Stimulated activated CD4-positive, alpha-beta T cell treated with anti-CD3 and anti-CD28 coated beads, Interleukin-4, amount 100 ng/mL, for 24 hours (primary cell): ENCODE measurements around the gene MRPL16.

Experiments used
- DNase-seq: peaks from one replicate; pipeline ENCODE4 v3.0.0-alpha.2; 2020

Gene MRPL16

DNA sequence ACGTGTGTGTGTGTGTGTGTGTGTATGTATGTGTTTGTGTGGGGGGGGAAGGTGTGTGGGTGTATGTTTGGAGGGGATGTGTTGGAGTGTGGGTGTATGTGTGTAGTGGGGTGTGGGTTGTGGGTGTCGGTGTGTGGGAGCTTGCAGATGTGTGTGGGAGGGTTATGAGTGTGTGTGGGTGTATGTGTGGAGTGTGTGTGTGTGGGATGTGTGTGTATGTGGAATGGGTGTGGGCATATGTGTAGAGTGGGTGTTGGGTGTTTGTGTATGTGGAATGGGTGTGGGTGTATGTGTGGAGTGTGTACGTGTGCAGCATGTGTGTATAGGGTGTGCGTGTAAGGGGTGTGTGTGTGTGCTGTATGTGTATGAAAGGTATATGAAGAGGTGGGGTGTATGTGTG is 40.8 kb downstream of the MRPL16 start:
- DNase-seq, result no peak

DNA sequence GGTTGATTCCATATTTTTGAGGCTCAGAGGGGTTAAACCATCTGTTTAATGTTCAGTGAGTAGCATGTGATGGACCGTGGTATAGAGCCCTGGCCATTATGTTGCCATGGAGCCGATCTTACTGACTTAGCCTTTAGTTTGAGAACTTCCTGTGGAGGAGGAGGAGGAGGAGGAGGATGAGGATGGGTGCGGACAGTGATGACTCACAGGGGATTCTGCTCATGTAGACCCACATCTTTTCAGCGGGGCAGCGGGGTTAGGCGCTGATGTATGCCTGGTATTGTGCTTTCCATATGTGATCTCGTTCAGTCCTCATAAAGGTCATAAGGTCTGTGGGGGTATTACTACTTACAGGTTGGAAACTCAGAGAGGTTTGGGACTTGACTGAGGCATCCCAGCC is 41.5 kb downstream of the MRPL16 start:
- no peak for DNase-seq

DNA sequence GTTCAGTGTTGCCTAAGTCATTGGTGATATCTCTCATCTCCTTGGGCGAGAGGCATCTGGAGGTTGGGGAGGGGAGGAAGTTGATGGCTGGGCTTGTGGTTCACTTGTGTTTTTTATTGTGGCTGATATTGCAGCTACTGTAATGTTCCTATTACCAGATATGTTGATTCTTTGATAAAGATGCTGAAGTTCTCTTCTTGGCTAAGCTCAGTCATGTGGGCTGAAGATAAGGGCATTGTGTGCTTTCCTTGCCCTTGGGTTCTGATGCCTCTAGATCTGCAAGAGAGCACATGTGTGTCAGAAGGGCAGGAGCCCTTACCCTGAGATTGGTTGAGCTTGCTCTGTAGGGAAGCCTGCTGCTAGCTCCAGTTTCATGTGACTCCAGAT is 43.4 kb downstream of the MRPL16 start:
- no peak for DNase-seq

DNA sequence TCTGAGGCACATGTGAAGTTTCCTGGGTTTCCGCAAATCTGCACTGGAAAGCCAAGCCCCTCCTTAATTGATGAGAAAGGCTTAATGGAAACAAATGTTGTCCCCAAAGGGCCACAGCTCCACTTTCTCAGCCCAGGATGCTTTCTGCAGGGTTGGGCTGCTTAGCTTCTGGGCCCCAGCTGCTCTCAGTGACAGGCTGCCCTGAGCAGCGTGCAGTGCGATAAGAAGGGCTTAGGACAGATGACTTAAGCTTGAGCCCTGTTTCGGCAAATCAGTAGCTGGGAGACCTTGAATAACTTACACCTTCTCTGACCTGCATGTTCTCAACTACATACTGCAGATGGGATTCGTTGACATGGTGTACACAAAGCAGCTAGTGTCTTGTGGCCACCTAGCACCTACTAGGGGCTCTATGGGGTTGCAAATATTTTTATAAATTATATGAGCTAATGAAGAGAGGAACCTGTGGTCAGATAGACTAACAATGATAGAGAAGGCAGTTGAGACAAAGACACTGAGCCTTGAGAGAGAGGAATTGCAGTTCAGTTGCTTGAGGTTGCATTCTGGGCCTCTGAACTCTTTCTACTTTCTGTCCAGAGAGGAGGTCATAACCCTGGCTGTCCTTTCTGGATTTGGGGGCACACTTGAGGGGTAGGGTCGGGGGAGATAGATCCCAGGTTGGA is 43.9 kb downstream of the MRPL16 start:
- DNase-seq, result no peak

DNA sequence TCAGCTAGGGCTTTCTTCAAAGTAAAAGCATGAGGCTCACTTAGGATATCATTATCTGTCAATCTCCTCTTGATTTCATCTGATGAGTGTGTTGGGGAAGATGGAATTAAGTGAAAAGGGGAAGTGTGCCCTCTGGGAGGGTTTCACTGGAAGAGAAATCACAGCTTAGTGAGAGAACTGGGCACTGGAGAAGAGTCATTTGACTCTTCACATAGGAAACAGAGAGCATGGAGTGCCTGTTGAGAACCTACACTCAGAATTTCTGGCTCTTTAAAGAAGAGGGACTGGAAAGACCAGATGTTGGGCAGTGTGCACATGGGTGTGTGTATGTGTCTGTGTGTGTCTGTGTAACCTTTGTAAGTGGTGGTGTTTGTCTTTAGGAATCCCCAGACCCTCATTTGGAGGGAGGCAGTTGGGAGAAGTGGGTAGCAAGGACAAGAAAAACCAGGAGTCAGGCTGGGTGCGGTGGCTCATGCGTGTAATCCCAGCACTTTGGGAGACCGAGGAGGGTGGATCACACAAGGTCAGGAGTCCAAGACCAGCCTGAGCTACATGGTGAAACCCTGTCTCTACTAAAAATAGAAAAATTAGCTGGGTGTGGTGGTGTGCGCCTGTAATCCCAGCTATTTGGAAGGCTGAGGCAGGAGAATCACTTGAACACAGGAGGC is 45.4 kb downstream of the MRPL16 start:
- DNase-seq, result no peak

DNA sequence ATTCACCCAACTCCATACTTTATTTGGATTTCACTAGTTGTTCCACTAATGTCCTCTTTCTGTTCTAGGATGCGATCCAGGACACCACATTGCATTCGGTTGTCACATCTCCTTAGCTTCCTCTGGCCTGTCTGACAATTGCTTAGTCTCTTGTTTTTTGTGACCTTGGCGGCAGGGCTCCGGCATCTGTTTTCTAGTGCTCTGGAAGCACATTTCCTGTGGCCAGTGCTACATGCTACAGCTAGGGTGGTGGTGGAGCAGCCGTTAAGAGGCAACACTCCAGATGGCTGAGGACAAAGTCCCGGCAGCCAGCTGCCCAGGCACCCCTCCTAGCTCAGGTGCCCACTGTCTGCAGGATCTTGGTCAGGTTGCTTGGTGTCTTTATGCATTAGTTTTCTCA is 48.6 kb downstream of the MRPL16 start:
- DNase-seq, result no peak

DNA sequence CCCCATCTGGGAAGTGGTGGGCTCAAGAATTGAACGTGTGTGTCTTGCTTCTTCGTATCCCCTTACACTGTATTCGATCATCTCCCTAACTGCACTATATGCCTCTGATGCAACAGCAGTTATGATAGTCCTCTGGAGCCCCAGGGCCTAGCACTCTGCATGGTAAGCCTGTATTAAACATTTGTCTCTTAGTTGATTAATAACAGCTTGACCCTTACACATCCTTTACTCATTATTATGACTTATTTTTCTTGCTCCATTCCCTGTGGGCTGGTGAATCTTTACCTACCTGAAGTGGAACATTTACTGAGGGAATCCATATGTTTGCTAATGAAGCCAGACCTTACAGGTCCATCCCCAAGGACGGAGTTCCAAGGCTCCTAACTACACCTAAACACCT is 49.8 kb downstream of the MRPL16 start:
- DNase-seq, result no peak

DNA sequence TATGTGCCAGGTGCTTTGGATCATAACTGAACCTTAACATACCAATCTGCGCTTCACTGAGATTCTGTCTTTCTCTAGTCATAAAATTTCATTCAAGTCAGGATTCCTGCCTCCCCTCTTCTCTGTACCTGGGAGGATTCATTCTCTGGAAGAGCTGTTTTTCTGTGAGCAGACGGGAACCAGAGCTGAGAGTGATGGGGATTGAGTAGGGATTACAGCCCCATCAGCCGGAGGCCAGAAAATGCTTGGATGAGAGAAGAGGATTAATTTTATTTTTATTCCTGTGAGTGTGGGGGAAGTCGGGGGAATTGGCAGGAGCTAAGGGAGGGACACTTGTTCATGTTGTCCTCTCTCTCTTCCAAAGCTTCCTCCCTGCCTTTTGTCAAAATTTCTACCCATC is 50.7 kb downstream of the MRPL16 start:
- no peak for DNase-seq

DNA sequence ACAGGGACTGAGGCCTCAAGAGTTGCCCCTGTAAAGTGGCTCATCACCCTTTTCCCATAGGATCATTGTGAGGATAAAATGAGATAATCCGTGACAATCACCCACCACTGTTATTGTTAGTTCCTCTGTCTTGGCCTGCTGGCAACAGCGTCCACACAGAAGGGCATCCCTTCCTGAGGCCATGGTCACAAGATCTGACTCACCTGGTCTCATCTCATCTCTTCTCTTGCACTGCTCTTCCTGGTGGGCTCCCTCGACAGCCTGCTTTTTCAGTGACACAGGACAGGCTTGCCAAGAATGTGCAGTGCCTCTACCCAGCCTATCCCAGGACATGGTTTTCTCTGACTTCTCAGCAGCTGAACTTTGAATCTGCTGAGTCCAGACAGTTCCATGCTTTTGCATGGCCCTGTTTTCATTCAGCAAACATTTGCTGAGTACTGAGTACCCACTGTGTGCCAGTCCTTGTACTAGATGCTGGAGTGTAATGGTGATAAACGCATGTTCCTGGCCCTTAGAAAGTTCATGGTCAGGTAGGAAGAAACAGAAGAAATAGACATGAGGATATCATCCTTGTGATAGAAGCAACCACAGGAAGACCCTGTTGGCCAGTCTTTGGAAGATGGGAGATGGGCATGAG is 52.1 kb downstream of the MRPL16 start:
- DNase-seq, result no peak

DNA sequence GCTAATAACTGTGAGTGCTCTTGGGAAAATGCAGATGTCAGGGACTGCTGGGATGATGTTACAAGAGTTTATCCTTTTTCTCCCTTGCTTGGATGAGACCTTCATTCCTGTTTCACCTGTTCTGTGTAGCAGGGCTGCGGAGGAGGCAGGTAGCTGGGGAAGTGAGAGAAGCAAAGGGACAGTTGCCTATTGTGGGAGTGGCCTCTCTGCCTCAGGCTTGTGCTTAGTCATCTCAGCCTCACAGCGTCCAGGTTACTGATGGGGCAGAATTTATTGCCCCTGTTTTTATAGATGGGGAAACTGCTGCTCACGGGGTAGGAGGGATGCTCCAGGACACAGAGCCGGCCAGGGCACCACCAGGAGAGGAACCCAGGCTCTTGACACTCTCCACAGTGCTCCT is 53.7 kb downstream of the MRPL16 start:
- no peak for DNase-seq

DNA sequence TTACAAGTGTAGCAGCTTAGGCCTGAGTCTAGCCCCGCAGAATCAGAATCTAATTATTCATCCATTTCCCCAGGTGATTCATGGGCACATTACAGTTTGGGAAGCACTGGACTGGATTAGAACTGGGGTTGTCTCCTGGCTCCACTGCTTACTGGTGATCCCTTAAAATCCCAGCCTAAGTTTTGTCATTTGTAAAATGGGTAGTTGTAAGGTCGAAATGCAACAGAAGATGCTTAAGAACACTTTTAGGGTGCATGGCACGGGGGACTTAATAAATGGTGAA is 54.1 kb downstream of the MRPL16 start:
- DNase-seq, result no peak
